Lower leg skin (tissue), 3 donors: ENCODE measurements around the gene EP300.

Source experiments
- POLR2A ChIP-seq, 2 donors: fragments of 450-650 bp; IDR thresholded peaks; one replicate each; pipeline ENCODE4 v1.6.1; 2016 to 2017; ENCODE audit warnings: antibody characterized with exemption in 2 of 2, mild to moderate bottlenecking in 1 of 2, moderate library complexity in 1 of 2
- TF ChIP-seq, protein P1 (sequence below), 3 donors: fragments of 450-650 bp; IDR thresholded peaks; one replicate each; pipeline ENCODE4 v1.5.1; 2016; ENCODE audit warnings: antibody characterized with exemption in 3 of 3, mild to moderate bottlenecking in 3 of 3, moderate library complexity in 2 of 3

DNA sequence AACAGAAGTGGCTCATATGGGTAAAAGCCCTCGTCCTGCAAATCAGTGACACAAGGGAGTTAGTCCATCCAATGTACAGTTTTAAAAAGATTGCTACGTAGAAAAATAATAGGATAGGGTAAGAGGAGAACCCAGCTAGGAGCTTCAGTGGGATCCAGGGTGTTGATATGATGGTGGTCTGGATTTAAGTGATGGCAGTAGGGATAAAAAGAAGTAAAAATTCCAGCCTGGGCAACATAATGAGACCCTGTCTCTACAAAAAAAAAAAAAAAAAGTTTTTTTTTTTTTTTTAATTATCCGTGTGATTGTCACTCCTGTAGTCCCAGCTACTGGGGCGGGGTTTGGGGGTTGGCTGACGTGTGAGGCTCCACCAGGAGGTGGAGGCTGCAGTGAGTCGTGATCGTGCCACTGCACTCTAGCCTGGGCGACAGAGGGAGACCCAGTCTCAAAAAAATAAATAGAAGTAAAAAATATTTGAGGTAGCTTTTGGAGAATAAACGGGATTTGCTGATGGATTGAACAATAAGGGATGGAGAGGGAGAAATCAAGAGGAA is 105.7 kb downstream of the EP300 start:
- no peak for TF ChIP-seq POLR2A (IDR thresholded peaks at IDR 0.05)
- TF ChIP-seq, protein P1, sequence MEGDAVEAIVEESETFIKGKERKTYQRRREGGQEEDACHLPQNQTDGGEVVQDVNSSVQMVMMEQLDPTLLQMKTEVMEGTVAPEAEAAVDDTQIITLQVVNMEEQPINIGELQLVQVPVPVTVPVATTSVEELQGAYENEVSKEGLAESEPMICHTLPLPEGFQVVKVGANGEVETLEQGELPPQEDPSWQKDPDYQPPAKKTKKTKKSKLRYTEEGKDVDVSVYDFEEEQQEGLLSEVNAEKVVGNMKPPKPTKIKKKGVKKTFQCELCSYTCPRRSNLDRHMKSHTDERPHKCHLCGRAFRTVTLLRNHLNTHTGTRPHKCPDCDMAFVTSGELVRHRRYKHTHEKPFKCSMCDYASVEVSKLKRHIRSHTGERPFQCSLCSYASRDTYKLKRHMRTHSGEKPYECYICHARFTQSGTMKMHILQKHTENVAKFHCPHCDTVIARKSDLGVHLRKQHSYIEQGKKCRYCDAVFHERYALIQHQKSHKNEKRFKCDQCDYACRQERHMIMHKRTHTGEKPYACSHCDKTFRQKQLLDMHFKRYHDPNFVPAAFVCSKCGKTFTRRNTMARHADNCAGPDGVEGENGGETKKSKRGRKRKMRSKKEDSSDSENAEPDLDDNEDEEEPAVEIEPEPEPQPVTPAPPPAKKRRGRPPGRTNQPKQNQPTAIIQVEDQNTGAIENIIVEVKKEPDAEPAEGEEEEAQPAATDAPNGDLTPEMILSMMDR (IDR thresholded peaks at IDR 0.05) = no peak
